Measurements from ENCODE around the gene CDH4. TPM values are rescaled to one million over a fixed set of nuclear protein-coding genes. Genes with fewer than 3 reads are reported as not detected.

The CDH4 gene
- polyA plus RNA-seq, 1 experiment: 1.5 TPM

DNA sequence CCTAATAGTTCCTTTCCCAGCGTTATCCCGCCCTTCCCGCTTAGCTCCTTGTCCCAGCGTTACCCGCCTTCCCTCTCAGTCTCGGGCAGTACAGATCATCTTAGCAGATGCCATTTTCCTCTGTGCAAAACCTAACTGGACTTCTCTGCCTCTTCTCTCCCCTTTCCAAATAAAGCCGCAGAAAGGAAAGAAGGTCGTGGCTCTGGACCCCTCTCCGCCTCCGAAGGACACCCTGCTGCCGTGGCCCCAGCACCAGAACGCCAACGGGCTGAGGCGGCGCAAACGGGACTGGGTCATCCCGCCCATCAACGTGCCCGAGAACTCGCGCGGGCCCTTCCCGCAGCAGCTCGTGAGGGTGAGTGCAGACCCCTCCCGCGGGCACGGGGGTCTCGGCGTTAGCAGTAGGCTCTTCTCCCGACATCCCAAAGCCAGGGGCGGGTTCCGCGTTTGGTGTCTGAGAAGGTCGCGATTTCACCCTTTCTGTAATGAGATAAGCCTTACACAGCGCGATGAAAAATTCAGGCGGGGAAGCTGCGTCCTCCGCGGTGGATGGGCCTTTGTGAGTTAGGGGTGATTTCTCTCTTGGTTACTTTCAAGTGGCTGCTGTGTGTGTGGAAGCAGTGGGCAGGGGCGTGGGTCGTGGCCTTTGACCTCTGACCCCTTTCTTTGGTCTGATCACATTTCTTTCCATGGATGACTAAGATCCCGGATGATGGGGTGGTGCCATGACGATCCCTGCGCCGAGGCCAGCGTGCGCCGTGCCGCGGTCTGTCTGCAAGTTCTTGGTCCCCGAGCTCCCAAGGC lies 521.0 kb downstream of the CDH4 start:
- Histone ChIP-seq H3K27me3 (ENCODE audit: control insufficient read depth, insufficient read depth, low read length) (no peaks in the 10 kb centered on the region), H3K36me3 (ENCODE audit: control insufficient read depth, insufficient read depth, low read length) (no peaks in the 10 kb centered on the region), H3K4me3 (ENCODE audit: low read depth, low read length) (no peak overlapping the region)
- ChIA-PET CTCF (no interaction called here), POLR2A (no interaction called here)
- DNase-seq (ENCODE audit: low read depth): no peak
- TF ChIP-seq CTCF (IDR thresholded peaks at IDR 0.05; ENCODE audit: insufficient read depth, low read depth, low read length): no peak

DNA sequence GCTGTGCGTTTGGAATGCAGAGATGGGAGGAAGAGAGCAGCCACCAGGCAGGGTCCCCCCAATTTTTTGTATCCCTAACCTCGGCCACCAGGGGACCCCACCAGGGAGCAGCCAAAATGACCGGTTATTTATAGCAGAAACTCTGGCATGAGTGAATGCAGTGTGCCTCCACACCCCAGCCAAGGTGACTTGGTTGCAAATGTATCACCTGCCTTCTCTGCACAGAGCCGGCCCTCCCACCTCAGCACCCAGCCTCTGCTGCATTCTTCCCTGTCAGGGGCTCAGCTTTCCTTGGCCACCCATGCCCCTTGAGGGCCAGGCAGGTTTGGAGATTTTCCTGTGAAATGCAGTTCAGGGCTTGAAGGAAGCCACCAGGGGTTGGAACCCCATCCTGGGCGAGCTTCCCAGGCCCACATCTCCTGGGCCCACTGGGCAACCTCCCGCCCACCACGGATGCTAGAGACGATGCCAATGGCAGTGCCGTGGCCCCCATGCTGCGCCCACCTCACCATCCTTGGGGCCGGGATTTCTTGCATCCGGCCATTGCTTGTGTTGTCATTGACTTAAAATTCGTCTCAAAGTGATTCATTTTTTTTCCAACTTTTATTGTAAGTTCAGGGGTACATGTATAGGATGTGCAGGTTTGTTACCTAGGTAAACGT lies 522.0 kb downstream of the CDH4 start:
- ChIA-PET CTCF (no interaction called here), POLR2A (no interaction called here)
- H3K27me3 ChIP-seq (ENCODE audit: control insufficient read depth, insufficient read depth, low read length): no peaks in the 10 kb centered on the region
- H3K36me3 ChIP-seq (ENCODE audit: control insufficient read depth, insufficient read depth, low read length): no peaks in the 10 kb centered on the region
- no peak for DNase-seq (ENCODE audit: low read depth)
- no peak for TF ChIP-seq CTCF (IDR thresholded peaks at IDR 0.05; ENCODE audit: insufficient read depth, low read depth, low read length)
- H3K4me3 ChIP-seq (ENCODE audit: low read depth, low read length): no peak overlapping the region

DNA sequence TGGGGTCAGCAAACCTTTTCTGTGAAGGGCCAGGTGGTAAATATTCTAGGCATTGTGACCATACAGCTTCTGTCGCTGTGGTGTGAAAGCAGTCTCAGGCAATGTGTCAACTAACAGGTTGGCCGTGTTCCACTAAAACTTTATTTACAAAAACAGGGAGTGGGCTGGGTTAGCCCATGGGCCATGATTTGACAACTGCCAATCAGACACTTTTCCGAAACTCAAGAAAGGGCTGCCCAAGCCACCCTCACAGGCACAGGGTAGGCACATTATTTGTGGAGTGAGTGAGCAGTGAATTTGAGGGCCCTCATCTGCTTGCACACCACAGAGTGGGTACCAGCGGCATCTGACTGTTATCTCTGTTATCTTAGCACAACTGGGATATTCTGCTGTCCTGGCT lies 523.4 kb downstream of the CDH4 start:
- no peak for TF ChIP-seq CTCF (IDR thresholded peaks at IDR 0.05; ENCODE audit: insufficient read depth, low read depth, low read length)
- H3K4me3 ChIP-seq (ENCODE audit: low read depth, low read length): no peak overlapping the region
- DNase-seq (ENCODE audit: low read depth): no peak
- ChIA-PET CTCF (no interaction called here), POLR2A (no interaction called here)
- H3K36me3 ChIP-seq (ENCODE audit: control insufficient read depth, insufficient read depth, low read length): no peaks in the 10 kb centered on the region
- H3K27me3 ChIP-seq (ENCODE audit: control insufficient read depth, insufficient read depth, low read length): no peaks in the 10 kb centered on the region

- no peak for DNase-seq (ENCODE audit: low read depth)
These were observed 524.5 kb downstream of the CDH4 start for GRCh38 chr20:61776491-61777075.

More at GRCh38 chr20:61776491-61777075, 524.5 kb downstream of the CDH4 start:
- no peak overlapping the region for H3K4me3 ChIP-seq (ENCODE audit: low read depth, low read length)
- no peaks in the 10 kb centered on the region for H3K27me3 ChIP-seq (ENCODE audit: control insufficient read depth, insufficient read depth, low read length)
- H3K36me3 ChIP-seq (ENCODE audit: control insufficient read depth, insufficient read depth, low read length): no peaks in the 10 kb centered on the region
- no peak for TF ChIP-seq CTCF (IDR thresholded peaks at IDR 0.05; ENCODE audit: insufficient read depth, low read depth, low read length)
- ChIA-PET POLR2A (no interaction called here), CTCF (no interaction called here)

Measured in BJ (cell line).